ENCODE measurements around the gene UTRN.

The UTRN gene

GRCh38 chr6:144283646-144284477 is 1.3 kb upstream of the UTRN start:
- no peak for DNase-seq (ENCODE audit: low read depth in 3 of 3, low spot score in 1 of 3)

- DNase-seq (ENCODE audit: low read depth in 3 of 3, low spot score in 1 of 3), result no peak
Observed at GRCh38 chr6:144284478-144284782, 705 bp upstream of the UTRN start.

GRCh38 chr6:144285548-144285797 is 338 bp downstream of the UTRN start:
- DNase-seq (ENCODE audit: low read depth in 3 of 3, low spot score in 1 of 3), result no peak

GRCh38 chr6:144285798-144286502 is 815 bp downstream of the UTRN start:
- peak in 1 of 3 donors; percentile 12 for DNase-seq (ENCODE audit: low read depth in 3 of 3, low spot score in 1 of 3)

GRCh38 chr6:144286503-144287393 is 1.6 kb downstream of the UTRN start:
- no peak for DNase-seq (ENCODE audit: low read depth in 3 of 3, low spot score in 1 of 3)

GRCh38 chr6:144289006-144289405 is 3.9 kb downstream of the UTRN start:
- DNase-seq (ENCODE audit: low read depth in 3 of 3, low spot score in 1 of 3), result no peak

GRCh38 chr6:144292372-144292771 is 7.2 kb downstream of the UTRN start:
- DNase-seq (ENCODE audit: low read depth in 3 of 3, low spot score in 1 of 3), result no peak

GRCh38 chr6:144294016-144294415 is 8.9 kb downstream of the UTRN start:
- no peak for DNase-seq (ENCODE audit: low read depth in 3 of 3, low spot score in 1 of 3)

GRCh38 chr6:144295211-144295610 is 10.1 kb downstream of the UTRN start:
- no peak for DNase-seq (ENCODE audit: low read depth in 3 of 3, low spot score in 1 of 3)

GRCh38 chr6:144295981-144296767 is 11.0 kb downstream of the UTRN start:
- DNase-seq (ENCODE audit: low read depth in 3 of 3, low spot score in 1 of 3), result no peak

GRCh38 chr6:144296973-144297372 is 11.8 kb downstream of the UTRN start:
- no peak for DNase-seq (ENCODE audit: low read depth in 3 of 3, low spot score in 1 of 3)

- no peak for DNase-seq (ENCODE audit: low read depth in 3 of 3, low spot score in 1 of 3)
Observed at GRCh38 chr6:144297511-144298100, 12.5 kb downstream of the UTRN start.

GRCh38 chr6:144298194-144298593 is 13.1 kb downstream of the UTRN start:
- no peak for DNase-seq (ENCODE audit: low read depth in 3 of 3, low spot score in 1 of 3)

- DNase-seq (ENCODE audit: low read depth in 3 of 3, low spot score in 1 of 3), result no peak
Observed at GRCh38 chr6:144298916-144299315, 13.8 kb downstream of the UTRN start.

GRCh38 chr6:144302701-144303372 is 17.7 kb downstream of the UTRN start:
- DNase-seq (ENCODE audit: low read depth in 3 of 3, low spot score in 1 of 3), result no peak

GRCh38 chr6:144304223-144304848 is 19.2 kb downstream of the UTRN start:
- no peak for DNase-seq (ENCODE audit: low read depth in 3 of 3, low spot score in 1 of 3)

- DNase-seq (ENCODE audit: low read depth in 3 of 3, low spot score in 1 of 3), result no peak
Observed at GRCh38 chr6:144305567-144305966, 20.4 kb downstream of the UTRN start.

GRCh38 chr6:144305985-144306384 is 20.9 kb downstream of the UTRN start:
- no peak for DNase-seq (ENCODE audit: low read depth in 3 of 3, low spot score in 1 of 3)

- DNase-seq (ENCODE audit: low read depth in 3 of 3, low spot score in 1 of 3), result no peak
Observed at GRCh38 chr6:144307880-144308279, 22.7 kb downstream of the UTRN start.

- DNase-seq (ENCODE audit: low read depth in 3 of 3, low spot score in 1 of 3), result no peak
Observed at GRCh38 chr6:144310765-144311164, 25.6 kb downstream of the UTRN start.
